ENCODE measurements around the gene PNPLA7.

PNPLA7 gene

GRCh38 chr9:137432687-137433348 lies 117.4 kb downstream of the PNPLA7 start:
- Histone ChIP-seq H3K4me3 (no peak overlapping the region), H3K27ac (no peak overlapping the region)

- H3K27ac ChIP-seq, result no peak overlapping the region
- H3K4me3 ChIP-seq, result no peak overlapping the region
These were observed 118.7 kb downstream of the PNPLA7 start for GRCh38 chr9:137431416-137431931.

- H3K4me3 ChIP-seq, result no peak overlapping the region
- H3K27ac ChIP-seq, result no peak overlapping the region
These were observed 119.3 kb downstream of the PNPLA7 start for GRCh38 chr9:137430723-137431415.

- H3K4me3 ChIP-seq, result no peak overlapping the region
- no peak overlapping the region for H3K27ac ChIP-seq
These were observed 120.1 kb downstream of the PNPLA7 start for GRCh38 chr9:137429974-137430722.

GRCh38 chr9:137429546-137429890 lies 120.7 kb downstream of the PNPLA7 start:
- H3K27ac ChIP-seq, result no peak overlapping the region

GRCh38 chr9:137428841-137429545 lies 121.2 kb downstream of the PNPLA7 start:
- Histone ChIP-seq H3K4me3 (no peak overlapping the region), H3K27ac (no peak overlapping the region)

More at GRCh38 chr9:137429546-137429890, 120.7 kb downstream of the PNPLA7 start:
- no peak overlapping the region for H3K4me3 ChIP-seq

- Histone ChIP-seq H3K4me3 (no peak overlapping the region), H3K27ac (no peak overlapping the region)
These were observed 121.9 kb downstream of the PNPLA7 start for GRCh38 chr9:137428311-137428630.

- H3K4me3 ChIP-seq, result no peak overlapping the region
- no peak overlapping the region for H3K27ac ChIP-seq
These were observed 122.5 kb downstream of the PNPLA7 start for GRCh38 chr9:137427454-137428310.

GRCh38 chr9:137426018-137426681 lies 124.1 kb downstream of the PNPLA7 start:
- H3K27ac ChIP-seq, result no peak overlapping the region

GRCh38 chr9:137423514-137424291 lies 126.5 kb downstream of the PNPLA7 start:
- Histone ChIP-seq H3K4me3 (peak overlapping the region; percentile 57 to 100 (median 94)), H3K27ac (peak overlapping the region; percentile 8 to 90 (median 82))

More at GRCh38 chr9:137426018-137426681, 124.1 kb downstream of the PNPLA7 start:
- H3K4me3 ChIP-seq, result no peak overlapping the region

- Histone ChIP-seq H3K4me3 (peak within 1 kb of the TSS; percentile 57 to 100 (median 94)), H3K27ac (peak within 1 kb of the TSS; percentile 42 to 90 (median 84))
These were observed 127.3 kb downstream of the PNPLA7 start, which contains the start of the genes EXD3 and NOXA1 for GRCh38 chr9:137422604-137423513. Gene EXD3, minus strand, starts transcription at chr9:137423162. Its CDS starts 27,805 bp downstream, at chr9:137395357. Gene NOXA1, plus strand, starts transcription at chr9:137423393. Its CDS starts 137 bp downstream, at chr9:137423530.

GRCh38 chr9:137421838-137422603 lies 128.2 kb downstream of the PNPLA7 start:
- peak overlapping the region; percentile 57 to 100 (median 94) for H3K4me3 ChIP-seq
- H3K27ac ChIP-seq, result peak overlapping the region in 18 of 21 experiments; percentile 6 to 90 (median 83)

- Histone ChIP-seq H3K27ac (peak overlapping the region in 5 of 21 experiments; percentile 4 to 51 (median 33)), H3K4me3 (peak overlapping the region; percentile 19 to 32 (median 27))
These were observed 132.8 kb downstream of the PNPLA7 start for GRCh38 chr9:137417161-137418021.

- Histone ChIP-seq H3K27ac (peak overlapping the region in 5 of 21 experiments; percentile 4 to 51 (median 33)), H3K4me3 (peak overlapping the region in 6 of 7 experiments; percentile 19 to 32 (median 28))
These were observed 133.5 kb downstream of the PNPLA7 start for GRCh38 chr9:137416563-137417151.
